GM19397 (cell line): ENCODE results near the gene DBH.

Experiments used
- ATAC-seq: cut with Tn5 transposase; IDR thresholded peaks from one replicate; pipeline ENCODE4 v1.9.1; 2021; ENCODE audit warnings: mild to moderate bottlenecking, moderate library complexity; ENCODE audit not compliant: unreplicated experiment

Gene DBH

DNA sequence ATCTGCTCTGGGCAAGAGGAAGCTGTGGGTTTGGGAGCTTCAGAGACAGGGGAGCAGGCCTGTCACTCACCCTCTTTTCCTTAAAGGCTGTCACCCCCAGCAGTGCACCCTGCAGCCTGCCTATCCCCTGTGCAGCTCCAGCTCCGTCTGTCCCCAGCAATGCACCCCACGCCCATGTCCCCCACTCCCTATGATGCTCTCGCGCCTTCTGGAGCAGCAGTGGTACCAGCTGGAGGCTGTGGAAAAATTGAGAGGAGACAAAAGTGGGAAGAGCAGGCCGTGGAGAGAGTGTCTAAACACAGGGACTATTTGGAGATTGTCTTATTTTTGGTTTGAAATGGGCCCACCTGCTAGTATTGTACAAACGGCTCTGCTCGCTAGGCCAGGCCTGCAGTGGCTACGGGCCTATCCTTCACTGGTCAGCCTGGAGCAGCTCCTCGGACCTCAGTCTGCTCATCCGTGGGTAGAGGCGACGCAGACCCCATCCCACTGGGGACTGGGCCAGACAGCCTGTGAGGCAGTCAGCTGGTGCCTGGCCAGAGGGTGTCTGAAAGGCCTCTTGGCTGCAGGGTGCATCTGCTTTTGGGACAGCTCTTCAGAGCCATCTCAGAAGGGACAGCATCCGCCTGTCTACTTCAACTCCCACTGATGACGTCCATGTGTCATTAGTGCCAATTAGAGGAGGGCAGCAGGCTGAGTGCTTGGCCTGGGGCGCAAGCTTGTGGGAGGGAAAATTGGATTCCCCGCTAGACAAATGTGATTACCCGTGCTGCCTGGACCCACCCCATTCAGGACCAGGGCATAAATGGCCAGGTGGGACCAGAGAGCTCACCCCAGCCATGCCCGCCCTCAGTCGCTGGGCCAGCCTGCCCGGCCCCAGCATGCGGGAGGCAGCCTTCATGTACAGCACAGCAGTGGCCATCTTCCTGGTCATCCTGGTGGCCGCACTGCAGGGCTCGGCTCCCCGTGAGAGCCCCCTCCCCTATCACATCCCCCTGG lies at the start of gene DBH:
Gene DBH (plus strand): TSS at position 831 of the 999 bp plus-strand sequence. CDS start 9 bp downstream, at position 840.
- ATAC-seq: no peak

GRCh38 chr9:133587051-133587450 lies 49.1 kb upstream of the DBH start:
- no peak for ATAC-seq

GRCh38 chr9:133587466-133587865 lies 48.7 kb upstream of the DBH start:
- ATAC-seq: no peak

- no peak for ATAC-seq
Measured at GRCh38 chr9:133589454-133590227, 46.5 kb upstream of the DBH start.

DNA sequence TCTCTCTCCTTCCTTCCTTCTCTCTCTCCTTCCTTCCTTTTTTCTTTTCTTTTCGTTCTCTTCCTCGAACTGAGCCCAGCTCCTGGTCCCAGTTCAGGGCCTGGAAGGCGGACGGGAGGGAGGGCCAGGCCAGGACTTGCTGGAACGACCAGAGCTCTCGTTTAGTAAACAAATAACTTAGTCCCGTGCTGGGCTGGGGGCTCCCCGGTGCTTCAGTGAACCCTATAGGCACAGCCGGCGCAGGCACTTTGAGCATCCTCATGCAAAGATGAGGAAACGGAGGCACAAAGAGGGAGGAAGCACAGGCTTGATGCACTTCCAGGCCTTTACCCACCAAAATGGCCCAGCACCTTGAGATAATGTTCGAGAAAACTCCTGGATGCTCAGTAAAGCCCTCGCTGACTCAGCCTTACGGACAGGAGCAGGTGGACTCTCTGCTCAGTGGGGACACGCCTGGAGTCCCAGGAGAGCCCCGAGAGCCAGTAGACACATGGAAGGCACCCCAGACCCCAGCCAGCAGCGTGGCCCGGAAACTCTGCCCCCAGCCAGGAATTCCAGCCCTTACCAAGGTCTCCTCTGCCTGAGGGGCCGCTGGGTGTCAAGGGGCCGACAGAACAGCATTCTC lies 45.8 kb upstream of the DBH start:
- ATAC-seq: no peak

DNA sequence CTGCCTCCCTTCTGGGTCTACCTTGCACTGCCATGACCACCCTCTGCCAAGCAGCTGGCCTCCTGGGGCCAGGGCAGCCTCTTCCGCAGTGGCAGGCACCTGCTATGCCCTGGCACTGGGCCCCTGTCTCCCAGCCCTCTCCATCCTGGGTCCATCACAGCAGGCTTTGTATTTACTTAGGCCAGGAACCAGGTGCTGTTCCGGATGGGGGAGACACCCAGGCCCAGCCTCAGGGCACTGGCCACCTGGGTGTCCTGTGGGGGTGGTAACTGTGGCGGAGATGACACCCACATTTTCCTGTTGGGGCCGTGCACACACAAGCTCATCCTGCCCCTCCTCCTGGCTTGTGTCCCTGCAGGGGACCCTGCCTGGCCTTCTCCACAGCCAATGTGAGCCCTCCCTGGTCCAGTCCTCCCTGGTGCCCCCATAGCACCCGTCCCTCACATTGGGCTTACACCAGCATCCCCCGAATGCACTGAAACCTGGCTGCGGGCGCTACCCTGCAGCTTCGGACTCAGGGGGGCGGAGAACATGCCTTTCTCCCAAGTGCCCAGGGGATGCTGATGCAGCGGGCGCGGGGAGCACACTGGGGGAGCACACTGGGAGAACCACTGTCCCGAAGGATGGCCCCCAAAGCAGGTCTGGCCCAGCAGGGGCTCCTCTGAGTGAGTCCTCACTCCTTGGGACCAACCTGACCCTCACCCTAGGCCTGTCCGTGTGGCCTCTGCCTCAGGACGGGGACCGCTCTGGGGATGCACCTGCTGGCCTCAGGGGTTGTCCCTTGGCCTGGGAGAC lies 44.9 kb upstream of the DBH start:
- no peak for ATAC-seq

GRCh38 chr9:133591985-133592384 lies 44.2 kb upstream of the DBH start:
- no peak for ATAC-seq

DNA sequence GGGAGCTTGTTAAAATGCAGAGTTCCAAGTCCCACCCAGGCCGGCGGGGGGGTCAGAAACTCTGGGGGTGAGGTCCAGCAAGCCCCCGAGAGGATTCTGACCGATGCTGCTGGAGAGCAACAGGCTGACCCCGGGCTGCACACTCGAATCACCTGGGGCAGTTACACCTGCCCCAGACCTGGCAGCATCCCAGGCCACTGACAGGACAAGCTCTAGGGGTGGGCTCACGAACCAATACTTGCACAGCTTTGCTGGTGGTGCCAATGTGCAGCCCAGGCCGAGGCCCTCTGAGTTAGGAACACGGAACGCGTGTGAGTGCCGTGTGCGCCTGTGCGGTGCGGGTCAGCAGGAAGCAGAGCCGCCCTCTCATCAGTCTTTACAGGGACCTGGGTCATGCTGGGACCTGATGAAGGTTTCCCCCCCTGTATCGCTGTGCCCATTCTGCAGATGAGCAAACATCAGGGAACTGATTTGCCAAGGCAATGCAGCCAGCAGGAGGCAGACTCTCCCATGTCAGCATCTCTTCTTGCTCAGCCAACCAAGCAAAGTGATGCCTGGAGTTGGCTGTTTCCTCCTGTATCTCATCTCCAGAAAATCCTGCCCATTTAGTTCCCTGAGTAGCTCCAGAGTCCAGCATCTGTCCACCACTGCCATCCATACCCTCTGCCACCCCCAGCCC lies 43.3 kb upstream of the DBH start:
- no peak for ATAC-seq

GRCh38 chr9:133593587-133594253 lies 42.4 kb upstream of the DBH start:
- no peak for ATAC-seq

- no peak for ATAC-seq
Measured at GRCh38 chr9:133594310-133594709, 41.9 kb upstream of the DBH start.

DNA sequence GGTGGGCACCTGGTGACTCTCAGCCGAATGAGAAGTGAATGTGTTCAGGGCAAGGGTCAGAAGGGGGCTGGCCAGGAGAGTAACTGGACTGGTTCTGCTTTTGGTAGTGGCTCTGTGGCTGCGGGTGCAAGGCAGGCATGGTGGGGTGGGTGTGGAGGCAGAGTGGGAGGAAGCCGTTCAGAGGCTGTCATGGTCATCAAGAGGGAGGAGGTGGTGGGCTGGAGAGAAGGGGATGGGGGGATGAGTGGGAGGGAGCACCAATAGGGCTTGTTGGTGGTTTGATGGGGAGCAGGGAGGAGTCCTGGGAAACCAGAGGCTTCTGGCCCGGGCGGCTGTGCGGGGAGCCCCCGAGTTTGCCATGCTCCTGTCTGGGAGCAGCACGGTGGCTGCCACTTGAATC lies 40.3 kb upstream of the DBH start:
- no peak for ATAC-seq

DNA sequence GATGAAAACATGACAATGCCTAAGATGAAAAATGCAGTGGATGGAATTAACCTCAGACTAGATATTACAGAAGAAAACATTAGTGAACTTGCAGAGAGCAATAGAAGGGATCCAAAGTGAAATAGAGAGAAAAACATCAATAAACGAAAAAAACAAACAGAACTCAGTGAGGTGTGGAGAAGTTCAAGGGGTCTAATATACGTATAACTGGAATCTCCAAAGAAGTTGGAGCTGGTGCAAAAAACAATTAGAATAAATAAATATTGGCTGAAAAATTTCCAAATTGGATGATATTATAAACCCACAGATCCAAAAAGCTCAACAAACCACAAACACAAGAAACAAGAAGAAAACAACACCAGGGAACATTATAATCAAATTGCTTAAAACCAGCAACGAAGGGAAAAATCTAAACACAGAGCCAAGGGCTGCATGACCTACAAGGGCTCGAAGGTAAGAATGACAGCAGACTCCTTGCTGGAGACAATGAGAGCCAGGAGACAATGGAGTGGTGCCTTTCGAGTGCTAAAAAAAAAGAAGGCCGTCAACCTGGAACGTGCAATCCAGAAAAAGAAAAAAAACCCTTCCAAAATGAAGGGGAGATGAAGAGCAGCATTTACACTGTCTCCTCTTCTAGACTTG lies 38.7 kb upstream of the DBH start:
- ATAC-seq: no peak

- ATAC-seq: no peak
Measured at GRCh38 chr9:133598978-133599377, 37.2 kb upstream of the DBH start.

GRCh38 chr9:133599470-133600173 lies 36.5 kb upstream of the DBH start:
- no peak for ATAC-seq

- no peak for ATAC-seq
Measured at GRCh38 chr9:133600739-133601138, 35.4 kb upstream of the DBH start.

DNA sequence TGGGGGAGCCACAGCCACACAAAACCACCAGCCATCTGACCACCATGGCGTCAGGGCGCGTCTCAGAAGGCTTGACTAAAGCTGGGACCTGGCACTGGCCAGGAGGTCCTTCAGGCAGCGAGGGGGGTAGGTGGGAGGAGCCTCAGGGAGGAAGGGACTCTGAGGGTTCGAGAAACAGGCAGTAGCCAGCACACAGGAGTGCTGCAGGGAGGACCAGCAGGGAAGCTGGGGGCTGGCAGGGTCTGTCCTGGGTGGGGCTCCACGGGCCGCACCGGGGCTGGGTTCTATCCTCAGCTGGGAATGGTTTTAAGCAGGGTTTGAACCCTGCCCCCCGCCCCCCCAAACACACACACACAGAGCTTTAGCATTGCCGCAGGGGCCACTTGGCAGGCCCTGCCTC lies 34.4 kb upstream of the DBH start:
- ATAC-seq: no peak

DNA sequence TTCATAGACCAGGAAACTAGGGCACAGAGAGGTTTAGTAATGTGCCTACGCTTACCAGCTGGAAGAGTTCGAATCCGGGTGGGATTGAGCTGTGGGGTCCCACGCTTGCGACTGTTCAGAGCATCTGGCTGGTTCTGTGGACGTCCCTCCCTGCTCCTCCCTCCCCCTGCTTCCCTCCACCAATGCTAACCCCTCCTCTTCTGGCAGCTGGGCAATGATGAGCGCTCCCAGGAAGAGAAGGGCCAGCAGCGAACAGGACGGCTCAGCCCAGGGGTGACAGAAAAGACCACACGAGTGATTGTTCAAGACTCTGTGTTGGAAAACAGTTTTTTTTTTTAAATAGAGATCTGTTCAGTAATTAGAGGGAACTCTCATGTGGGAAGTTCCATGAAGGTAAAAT lies 33.9 kb upstream of the DBH start:
- ATAC-seq: no peak

DNA sequence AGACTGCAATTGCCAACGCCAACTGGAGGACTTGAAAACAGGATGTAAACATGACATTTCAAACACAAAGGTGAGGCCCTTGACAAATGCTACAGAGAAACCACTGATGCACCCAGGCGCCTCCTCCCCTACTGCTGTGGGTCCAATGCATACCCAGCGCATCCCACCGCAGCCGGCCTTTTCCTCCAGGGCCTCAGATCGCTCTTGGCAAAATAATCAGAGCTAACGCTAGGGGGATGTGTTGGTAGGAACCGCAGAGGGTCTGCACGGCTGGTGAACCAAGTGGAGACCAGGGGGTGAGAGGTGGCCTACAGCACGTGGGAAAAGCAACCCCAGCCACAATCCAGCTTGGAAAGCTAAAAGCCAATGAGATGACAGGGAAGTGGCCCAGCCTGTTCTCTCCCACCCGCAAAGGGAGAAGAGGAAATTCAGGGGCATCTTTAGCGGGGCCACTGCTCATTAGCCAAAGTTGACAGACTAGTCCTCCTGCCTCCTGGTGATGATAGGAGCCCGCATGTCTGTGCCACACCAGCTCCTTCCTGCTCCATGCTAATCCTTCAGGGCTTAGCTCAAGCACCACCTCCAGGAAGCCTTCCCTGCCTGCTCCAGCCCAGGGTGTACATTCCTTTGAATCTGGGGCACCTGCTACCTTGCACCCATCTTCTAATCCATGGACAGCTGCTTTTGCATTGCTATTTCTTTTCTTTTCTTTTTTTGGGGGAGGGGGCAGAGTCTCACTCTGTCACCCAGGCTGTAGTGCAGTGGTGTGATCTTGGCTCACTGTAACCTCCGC lies 32.8 kb upstream of the DBH start:
- no peak for ATAC-seq
